Measurements from ENCODE around the gene TMEM41B.
"Not testable (repeated sequence)": the region's sequence is repeated elsewhere in the genome, so short reads cannot be mapped to it uniquely, and the experiment has no call there.

TMEM41B gene

DNA sequence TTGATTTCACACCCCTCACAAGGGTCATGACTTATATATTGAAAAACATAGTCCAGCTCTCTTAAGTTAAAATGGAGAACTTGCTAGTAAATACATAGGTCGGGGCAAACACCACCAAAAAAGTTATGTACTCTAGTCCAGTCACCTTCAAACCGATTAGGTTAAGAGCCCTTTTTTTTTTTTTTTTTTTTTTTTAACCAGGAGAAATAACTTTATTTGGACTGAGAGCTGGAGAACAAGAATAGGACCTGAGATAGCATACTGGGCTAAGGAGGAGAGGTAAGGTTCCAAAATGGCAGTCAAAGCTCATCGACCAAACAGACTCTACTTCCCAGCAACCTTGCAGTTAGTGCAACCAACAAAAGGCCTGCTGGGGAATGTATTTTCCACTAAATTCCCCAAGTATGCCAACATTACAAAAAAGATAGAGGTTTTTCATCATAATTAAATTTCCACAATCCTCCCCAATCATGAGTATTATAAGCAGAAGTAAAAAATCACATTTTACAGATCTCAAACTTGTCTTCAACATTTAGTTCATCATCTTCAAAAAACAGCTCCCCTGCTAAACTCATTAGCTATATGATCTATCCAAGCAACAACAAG, 3.8 kb downstream of the TMEM41B start:
- no peak for DNase-seq (ENCODE audit: low read depth)

- DNase-seq (ENCODE audit: low read depth) = no peak
Measured at GRCh38 chr11:9304178-9304577, 10.2 kb downstream of the TMEM41B start.

DNA sequence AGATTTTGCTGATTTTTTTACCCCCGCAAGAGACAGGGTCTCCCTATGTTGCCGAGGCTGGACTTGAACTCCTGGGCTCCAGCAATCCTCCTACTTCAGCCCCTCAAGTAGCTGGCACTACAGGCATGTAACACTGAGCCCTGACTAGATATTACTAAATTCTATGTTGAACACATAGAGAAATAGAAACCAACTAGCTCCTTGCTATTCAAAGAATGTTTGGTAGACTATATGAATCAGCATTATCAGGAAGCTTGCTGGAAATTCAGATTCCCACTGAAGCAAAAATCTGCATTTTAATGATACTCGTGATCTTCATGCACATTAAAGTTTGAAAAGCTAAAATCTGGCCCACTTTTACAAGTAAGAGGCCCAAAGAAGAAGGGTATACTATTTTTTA, 11.9 kb downstream of the TMEM41B start:
- DNase-seq (ENCODE audit: low read depth) = no peak

DNA sequence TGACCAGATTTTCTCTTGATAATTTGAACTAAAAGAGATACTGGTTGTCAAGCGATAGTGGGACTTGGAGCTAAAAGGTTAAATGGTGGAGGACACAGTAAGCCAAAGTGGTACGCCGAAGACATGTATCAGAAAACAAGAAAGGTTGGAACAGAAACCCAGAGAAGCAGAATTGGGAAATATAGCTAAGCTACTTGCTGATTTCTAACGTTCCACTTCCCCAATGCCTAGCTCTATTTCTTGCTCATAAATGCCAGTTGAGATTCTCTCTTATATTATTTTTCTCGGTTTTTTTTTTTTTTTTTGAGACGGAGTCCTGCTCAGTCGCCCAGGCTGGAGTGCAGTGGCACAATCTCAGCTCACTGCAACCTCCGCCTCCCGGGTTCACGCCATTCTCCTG, 12.7 kb downstream of the TMEM41B start:
- no peak for DNase-seq (ENCODE audit: low read depth)

GRCh38 chr11:9293646-9294045, 20.7 kb downstream of the TMEM41B start:
- DNase-seq (ENCODE audit: low read depth) = no peak

DNA sequence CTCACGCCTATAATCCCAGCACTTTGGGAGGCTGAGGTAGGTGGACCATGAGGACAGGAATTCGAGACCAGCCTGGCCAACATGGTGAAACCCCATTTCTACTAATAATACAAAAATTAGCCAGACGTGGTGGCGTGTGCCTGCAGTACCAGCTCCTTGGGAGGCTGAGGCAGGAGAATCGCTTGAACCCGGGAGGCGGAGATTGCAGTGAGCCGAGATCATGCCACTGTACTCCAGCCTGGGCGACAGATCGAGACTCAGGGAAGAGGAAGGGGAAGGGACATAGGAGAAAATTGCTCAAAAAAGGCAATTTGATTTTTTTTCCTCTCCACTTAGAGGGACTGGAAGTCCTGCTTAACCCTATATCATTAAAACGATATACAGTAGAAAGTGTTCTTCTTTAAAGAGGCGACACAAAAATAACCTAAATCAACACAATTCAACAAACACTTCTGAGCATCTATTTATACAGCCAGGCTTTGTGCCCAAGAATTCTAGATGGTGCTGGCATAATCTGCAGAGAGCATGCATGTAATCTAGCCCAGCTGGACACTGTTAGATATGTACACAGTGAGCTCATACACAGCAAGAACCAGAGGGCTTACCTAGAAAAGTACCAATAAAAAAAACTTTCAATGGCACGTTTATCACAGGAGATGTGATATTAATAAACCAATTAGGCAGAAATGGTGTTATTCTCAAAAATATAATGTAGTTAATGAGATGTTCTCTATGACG, 28.4 kb downstream of the TMEM41B start:
- no peak for DNase-seq (ENCODE audit: low read depth)

DNA sequence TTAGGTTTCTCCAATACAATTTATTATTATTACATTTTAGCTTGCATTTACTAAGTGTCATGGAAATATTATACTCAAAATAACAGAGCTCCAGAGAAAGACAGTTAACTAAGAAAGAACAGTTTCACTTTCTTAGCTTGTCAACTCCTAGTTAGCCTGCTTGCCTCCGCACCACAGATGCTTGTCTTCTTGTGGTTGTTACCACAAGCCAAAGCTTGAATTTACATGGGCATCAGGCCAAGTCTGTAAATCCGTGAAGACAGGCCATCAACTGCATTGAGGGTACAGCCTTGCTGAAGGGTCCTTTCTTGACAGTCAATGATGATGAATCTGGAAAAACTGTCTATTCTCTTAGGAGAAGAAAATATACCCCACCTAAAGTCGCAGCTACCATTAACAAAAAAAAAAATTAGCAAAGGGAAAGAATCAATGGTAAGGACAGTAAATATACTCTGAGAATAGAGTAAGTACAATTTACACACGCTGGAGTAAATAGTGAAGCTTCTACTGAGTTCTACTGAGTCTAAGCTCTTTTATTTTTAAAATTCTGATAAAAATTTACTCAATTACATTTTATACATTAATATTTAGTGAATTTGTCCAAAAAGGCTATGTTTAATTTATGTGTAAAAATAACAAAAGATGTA, 33.6 kb downstream of the TMEM41B start:
- DNase-seq (ENCODE audit: low read depth) = peak; percentile 20

GRCh38 chr11:9277176-9277575, 37.2 kb downstream of the TMEM41B start:
- DNase-seq (ENCODE audit: low read depth) = no peak

DNA sequence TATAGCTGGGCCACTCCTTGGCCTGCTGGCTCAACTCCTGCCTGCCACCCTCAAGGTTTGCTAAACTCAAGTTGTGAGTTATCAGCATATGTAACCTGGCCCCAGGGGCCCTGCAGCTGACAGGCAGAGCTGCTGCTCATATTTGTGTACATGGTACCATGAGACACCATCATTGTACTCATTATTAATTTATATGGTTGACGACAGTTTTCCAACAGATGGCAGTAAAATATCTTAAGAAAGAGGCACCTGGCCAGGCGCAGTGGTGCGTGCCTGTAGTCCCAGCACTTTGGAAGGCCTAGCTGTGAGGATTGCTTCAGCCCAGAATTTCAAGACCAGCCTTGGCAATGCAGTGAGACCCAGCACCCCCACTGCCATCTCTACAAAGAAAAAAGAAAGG, 37.8 kb downstream of the TMEM41B start:
- DNase-seq (ENCODE audit: low read depth) = no peak

GRCh38 chr11:9274499-9275258, 39.7 kb downstream of the TMEM41B start:
- no peak for DNase-seq (ENCODE audit: low read depth)

- DNase-seq (ENCODE audit: low read depth) = no peak
Measured at GRCh38 chr11:9273376-9274336, 40.7 kb downstream of the TMEM41B start.

DNA sequence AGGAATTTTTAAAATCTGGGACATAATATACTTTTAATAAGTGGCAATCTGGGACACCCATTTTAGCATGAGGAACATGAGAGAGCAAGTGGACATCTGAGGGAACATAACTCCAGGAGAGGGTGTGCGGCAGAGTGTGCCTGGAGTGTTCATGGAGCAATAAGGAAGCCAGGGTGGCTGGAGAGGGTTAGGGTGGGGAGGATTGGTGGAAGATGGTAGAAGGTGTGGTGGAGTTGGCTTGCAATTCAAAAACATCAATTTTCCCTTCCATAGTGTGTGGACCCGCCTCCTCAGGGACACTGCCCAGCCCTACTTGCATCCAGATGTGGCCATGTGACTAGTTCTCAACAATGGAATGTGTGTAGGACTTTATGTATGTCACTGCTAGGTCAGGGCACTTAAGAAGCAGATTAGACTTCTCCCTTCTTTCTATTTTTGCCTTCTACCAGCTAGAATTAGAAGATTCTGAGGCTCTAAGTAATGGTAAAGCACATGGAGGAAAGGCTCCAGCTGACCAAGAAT, 44.8 kb downstream of the TMEM41B start:
- DNase-seq (ENCODE audit: low read depth) = no peak

- no peak for DNase-seq (ENCODE audit: low read depth)
Measured at GRCh38 chr11:9267680-9268079, 46.7 kb downstream of the TMEM41B start.

- DNase-seq (ENCODE audit: low read depth) = no peak
Measured at GRCh38 chr11:9266926-9267325, 47.5 kb downstream of the TMEM41B start.

- no peak for DNase-seq (ENCODE audit: low read depth)
Measured at GRCh38 chr11:9266132-9266736, 48.2 kb downstream of the TMEM41B start.

DNA sequence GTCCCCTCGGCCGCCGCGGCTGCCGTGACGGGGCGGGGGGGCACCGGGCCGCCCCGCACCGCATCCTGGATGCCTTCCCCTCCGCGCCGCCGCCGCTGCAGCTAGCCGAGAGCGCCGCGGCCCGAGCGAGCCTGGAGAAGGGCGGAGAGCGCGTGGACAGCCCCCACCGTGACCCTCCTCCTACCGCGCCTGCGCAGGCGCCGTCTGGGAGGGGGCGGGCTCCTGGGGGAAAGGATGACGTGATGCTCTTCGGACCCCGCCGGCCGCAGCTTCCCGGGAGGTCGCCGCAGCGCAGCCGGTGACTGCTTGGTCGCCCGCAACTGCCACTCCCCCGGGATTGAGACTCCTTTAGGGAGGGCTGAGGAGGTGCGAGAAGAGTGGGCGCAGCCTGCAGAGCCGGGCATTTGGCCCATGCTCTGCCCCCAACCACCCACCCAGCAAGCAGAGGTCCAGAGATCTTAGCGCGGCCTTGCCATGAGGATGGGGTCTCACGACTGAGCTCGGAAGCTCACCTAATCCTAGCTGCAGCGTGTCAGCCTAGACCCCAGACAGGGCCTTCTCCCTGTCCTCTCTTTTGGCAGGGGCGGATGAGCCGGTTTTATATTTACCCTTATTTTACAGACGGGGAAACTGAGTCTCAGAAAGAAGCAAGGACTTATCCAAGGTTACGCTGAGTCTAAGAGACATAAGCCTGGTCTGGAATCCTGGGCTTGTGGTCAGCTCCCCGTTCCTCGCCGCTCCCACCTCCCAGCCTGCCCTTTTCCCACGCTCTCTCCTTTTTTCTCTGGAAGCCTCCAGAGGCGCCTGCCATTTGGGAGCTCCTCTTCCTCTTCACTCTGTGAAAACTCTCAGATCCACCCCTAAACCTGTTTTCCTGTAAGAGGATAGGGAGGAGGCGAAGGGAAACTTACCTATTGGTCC, 48.9 kb downstream of the TMEM41B start, which contains the start of gene DENND5A:
Gene DENND5A (minus strand): TSS at position 140 of the 921 bp plus-strand sequence. CDS start 281 bp downstream, outside the sequence.
- DNase-seq (ENCODE audit: low read depth) = no peak

DNA sequence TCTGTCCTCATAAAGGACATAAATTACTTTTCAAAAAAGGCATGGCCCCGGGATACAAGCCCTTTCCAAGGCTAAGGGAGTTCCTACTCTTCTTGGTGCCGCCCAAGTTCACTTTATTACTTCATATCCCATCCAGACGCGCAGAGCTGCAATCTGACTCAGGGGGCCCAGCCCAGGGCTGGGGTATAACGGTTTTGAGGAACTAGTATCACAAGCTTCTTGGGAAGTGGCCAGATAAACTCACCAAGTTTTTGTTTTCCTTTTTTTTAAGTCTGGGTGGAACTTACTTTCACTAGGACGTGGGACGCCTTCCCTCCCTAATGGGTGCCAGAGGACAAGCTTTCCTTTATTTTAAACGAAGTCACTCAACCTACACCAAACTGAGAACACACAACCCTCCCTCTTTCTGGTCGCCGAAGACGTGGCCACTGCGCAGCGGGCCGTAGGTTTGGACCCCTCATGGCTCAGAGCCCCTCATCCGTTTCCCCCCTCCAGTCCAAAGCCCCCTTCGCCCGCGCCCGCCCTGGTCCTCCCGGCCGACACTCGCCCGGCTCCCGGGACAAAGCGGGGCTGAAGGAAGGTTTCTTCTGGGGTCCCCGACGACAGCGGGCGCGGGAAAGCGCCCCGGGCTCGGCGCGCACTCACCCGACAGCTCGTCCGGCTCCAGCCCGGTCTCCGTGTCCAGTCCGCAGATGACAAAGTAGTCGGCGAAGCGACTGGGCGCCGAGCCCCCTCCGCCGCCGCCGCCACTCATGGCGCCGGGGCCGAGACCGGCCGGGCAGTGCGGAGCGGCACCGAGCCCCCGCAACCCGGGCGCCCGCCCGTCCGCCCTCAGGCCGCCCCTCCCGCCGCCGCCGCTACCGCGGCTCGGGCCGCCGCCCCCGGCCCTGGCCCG, 49.8 kb downstream of the TMEM41B start:
- no peak for DNase-seq (ENCODE audit: low read depth)

GRCh38 chr11:9263840-9264315, 50.5 kb downstream of the TMEM41B start:
- no peak for DNase-seq (ENCODE audit: low read depth)

DNA sequence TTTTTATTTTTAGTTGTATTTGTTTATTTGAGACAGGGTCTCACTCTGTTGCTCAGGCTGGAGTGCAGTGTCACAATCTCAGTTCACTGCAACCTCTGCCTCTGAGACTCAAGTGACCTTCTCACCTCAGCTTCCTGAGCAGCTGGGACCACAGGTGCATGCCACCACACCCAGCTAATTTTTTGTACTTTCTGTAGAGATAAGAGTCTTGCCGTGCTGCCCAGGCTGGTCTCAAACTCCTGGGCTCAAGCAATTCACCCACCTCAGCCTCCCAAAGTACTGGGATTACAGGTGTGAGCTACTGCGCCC, 53.6 kb downstream of the TMEM41B start:
- DNase-seq (ENCODE audit: low read depth) = not testable (repeated sequence)

Data from stimulated activated CD8-positive, alpha-beta memory T cell treated with anti-CD3 and anti-CD28 coated beads, Interleukin-15, amount 100 ng/mL, for 1 hour (primary cell).